GM18502 (cell line): Measurements from ENCODE around the gene MICAL3.
"Not testable (repeated sequence)": the region's sequence is repeated elsewhere in the genome, so short reads cannot be mapped to it uniquely, and the experiment has no call there.

Experiments
- ATAC-seq: cut with Tn5 transposase; IDR thresholded peaks from one replicate; pipeline ENCODE4 v1.9.1; 2021; ENCODE audit warnings: mild to moderate bottlenecking; ENCODE audit not compliant: unreplicated experiment, poor library complexity

The MICAL3 gene

DNA sequence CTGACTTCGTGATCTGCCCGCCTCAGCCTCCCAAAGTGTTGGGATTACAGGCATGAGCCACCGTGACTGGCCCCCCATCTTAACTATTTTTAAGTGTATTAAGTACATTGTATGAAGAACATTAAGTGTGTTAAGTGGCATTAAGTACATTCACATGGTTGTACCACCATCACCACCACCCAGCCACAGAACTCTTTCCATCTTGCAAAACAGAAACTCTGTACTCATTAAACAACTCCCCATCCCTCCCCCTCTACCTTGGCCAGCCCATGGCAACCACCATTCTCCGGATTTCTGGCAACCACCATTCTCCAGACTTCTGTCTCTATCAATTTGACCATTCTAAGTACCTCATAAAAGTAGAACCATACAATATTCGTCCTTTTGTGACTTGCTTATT, 35.6 kb upstream of the MICAL3 start:
- no peak for ATAC-seq

- ATAC-seq, result no peak
Measured at GRCh38 chr22:18059473-18059872, 35.1 kb upstream of the MICAL3 start.

DNA sequence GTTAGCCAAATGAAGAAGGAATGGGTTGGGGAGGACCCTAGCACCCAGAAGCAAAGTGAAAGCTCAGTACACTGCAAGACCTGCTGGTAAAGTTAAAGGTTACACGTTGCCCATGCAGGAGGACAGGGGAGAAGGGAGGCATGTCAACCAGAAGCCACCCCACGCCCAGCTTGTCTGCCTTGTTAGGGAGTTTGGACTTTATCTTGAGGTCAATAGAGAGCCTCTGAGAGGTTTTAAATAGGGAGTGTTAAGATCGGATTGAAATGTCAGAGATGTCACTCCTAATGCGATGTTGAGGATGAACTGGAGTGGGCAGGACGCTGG, 34.7 kb upstream of the MICAL3 start:
- no peak for ATAC-seq

- ATAC-seq, result no peak
Measured at GRCh38 chr22:18058371-18059093, 34.2 kb upstream of the MICAL3 start.

GRCh38 chr22:18057568-18058209, 33.3 kb upstream of the MICAL3 start:
- ATAC-seq, result peak; percentile 55

DNA sequence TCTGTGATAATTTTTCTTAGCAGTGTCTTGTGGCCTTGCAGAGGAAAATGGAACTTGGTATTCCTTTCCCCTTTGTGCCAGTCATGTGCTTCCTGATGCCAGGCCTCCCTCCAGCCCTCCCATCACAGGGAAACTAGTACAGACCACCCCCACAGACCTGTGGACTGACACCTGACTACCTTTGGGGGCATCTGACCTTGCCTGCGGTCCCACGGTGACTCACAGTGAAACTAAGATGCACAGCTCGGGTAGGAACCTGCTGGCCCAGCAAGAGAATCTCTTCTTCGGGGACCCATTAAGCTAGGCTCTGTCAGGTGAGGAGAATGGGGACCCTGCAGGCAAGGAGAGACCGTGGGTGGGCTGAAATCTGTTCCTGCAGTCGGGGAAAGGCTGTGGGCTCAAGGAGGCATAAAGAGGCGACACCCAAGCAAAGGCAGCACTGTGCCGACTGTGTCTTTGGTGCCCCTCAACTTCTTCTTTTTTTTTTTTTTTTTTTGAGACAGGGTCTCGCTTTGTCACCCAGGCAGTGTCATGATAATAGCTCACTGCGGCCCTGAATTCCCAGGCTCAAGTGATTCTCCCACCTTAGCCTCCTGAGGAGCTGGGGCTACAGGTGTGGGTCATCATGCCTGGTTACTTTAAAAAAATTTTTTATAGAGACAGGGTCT, 32.6 kb upstream of the MICAL3 start:
- peak; percentile 72 for ATAC-seq

DNA sequence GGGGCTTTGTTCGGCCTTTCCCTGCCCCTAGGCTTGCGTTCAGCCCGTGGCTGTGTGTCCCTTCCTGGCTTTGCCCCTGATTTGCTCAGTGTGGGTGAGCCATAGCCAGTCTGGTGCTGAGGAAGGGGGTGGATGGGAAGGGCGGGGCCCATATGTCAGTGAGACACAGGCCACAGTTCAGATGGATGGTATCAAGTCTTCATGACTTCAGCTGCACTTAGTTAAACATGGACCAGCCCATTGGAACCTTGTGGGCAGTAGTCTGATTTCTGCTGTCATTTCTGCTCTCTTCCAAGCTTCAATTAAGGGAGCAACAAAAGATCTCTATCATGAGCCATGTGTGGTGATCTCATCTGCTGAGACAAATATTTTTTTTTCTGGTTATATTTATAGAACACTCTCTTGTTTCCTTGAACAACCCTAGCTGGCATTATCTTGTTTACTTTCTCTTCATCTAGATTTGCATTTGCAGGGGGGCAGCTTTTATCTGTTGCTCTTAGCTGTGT, 31.9 kb upstream of the MICAL3 start:
- peak; percentile 38 for ATAC-seq

GRCh38 chr22:18055619-18056160, 31.3 kb upstream of the MICAL3 start:
- ATAC-seq, result no peak

DNA sequence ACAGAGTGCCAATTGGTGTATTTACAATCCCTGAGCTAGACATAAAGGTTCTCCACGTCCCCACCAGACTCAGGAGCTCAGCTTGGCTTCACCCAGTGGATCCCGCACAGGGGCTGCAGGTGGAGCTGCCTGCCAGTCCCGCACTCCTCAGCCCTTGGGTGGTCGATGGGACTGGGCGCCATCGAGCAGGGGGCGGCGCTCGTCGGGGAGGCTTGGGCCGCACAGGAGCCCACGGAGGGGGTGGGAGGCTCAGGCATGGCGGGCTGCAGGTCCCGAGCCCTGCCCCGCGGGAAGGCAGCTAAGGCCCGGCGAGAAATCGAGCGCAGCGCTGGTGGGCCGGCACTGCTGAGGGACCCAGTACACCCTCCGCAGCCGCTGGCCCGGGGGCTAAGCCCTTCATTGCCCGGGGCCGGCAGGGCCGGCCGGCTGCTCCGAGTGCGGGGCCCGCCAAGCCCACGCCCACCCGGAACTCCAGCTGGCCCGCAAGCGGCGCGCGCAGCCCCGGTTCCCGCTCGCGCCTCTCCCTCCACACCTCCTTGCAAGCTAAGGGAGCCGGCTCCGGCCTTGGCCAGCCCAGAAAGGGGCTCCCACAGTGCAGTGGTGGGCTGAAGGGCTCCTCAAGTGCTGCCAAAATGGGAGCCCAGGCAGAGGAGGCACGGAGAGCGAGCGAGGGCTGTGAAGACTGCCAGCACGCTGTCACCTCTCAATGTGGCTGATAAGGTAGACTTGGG, 29.0 kb upstream of the MICAL3 start:
- not testable (repeated sequence) for ATAC-seq

GRCh38 chr22:18051113-18051512, 26.8 kb upstream of the MICAL3 start:
- not testable (repeated sequence) for ATAC-seq

- ATAC-seq, result no peak
Measured at GRCh38 chr22:18050065-18050464, 25.7 kb upstream of the MICAL3 start.

GRCh38 chr22:18048441-18048898, 24.1 kb upstream of the MICAL3 start:
- ATAC-seq, result no peak

- ATAC-seq, result no peak
Measured at GRCh38 chr22:18048041-18048440, 23.7 kb upstream of the MICAL3 start.

DNA sequence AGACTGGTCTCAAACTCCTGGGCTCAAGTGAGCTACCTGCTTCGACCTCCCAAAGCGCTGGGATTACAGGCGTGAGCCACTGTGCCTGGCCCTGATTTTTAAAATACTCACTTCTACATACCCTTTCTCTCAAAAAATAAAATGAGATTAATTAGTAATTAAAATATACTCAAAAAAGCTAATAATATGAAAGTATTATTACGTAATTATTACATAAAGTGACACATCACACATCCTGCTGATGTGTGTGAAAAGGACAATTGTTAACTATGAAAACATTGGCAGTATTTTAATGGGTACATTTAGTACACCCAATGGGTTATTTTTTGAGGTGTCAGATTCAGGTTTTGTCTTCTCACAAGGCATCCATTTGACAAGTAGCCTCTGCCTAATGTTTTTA, 21.4 kb upstream of the MICAL3 start:
- ATAC-seq, result no peak

DNA sequence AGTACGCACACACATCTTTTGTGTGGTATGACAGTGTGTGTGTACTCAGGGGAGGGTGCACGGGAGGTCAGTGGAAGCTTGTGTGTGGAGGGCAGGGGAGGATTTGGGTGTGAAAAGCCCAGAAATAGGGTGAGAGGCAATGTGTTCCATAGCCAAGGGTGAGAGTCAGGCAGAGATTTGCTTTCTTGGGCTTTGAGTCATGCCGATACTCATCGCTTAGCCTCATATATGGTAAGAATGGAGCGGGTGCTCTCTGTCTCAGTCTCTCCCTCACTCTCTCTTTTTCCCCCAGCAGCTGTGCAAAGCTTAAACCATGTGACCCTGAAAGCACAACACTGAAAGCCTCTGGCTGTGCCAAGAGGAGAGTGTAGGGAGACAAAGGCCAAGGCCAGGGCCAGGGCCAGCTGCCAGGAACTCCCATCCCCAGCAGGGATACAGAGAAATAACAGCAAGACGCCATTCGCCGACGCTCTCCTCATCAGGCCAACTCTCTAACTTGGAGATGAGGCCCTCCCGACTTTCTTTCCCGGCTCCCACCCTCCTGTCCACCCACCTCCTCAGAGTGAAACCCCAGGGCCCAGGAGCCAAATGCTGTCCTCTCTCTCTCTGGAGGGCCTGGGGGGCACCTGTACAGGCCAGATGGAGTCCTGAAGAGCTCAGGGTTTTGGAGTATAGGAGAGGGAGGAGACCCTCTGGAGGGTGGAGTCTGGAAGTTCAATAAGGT, 20.3 kb upstream of the MICAL3 start:
- no peak for ATAC-seq

DNA sequence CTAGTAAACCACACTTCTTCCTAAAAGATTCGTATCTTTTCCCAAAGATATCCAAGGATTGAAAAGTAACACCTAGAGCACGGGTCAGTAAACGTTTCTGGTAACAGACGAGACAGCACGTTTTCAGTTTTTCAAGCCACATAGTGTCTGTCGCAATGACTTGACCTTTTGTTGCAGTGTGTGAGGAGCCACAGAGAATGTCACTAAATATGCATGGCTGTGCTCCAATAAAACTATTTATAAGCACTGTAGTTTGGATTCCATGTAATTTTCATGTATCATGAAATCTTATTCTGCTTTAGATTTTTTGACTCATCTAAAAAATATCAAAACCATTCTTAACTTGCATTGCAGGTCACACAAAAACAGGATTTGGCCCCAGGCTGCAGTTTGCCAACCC, 18.3 kb upstream of the MICAL3 start:
- ATAC-seq, result no peak

- not testable (repeated sequence) for ATAC-seq
Measured at GRCh38 chr22:18040898-18041297, 16.5 kb upstream of the MICAL3 start.

DNA sequence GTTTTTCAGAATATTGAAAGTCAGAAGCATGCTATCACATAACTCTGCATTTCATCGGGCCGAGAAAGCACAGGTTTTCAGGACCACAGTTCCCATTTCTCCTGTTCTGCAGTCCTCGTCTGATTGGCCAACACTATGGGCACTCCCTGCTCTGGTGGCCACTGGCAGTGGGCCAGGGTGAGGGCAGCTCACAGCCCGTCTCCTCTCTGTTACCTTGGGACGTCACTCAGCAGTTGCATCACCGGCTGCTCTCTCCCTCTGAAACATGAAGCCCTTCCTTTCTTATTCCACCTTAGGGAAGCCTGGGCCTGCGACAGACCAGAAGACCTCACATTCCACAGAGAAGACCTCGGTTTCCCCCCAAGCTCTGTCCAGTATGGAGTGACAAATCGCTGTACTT, 11.4 kb upstream of the MICAL3 start:
- ATAC-seq, result no peak

GRCh38 chr22:18034076-18034475, 9.7 kb upstream of the MICAL3 start:
- ATAC-seq, result no peak
